Right ventricle myocardium superior (tissue), 1 donor: ENCODE measurements around the gene CAMTA1. TPM values are rescaled to one million over a fixed set of nuclear protein-coding genes. Genes with fewer than 3 reads are reported as not detected.

Source experiments
- ATAC-seq: fragments of 200-7000 bp; cut with Tn5 transposase; one replicate; pipeline ENCODE4 v1.9.1; 2020; ENCODE audit warnings: mild to moderate bottlenecking; ENCODE audit not compliant: poor library complexity
- DNase-seq: peaks from one replicate; pipeline ENCODE4 v3.0.0-alpha.2; 2020
- intact Hi-C: fragments of 100-400 bp; cut with DNase I; formaldehyde crosslinking; loops from one replicate; pipeline ENCODE4 v1.11.2; 2022
- total RNA-seq: library from RNA; stranded (reverse); fragmentation: NEBNext Ultra II Directional; extraction: Animal tissue kit (Norgen Biotek cat#: 25700); gene quantifications from one replicate; pipeline ENCODE4 v1.2.1, GENCODE V29; 2021
- donor health status: DM: no; HTN: yes; CAD: no; lungs with severe emphysema.

Gene CAMTA1
- total RNA-seq, 1 donor from 2014 or later = 153 TPM

- ATAC-seq (peak; percentile 39), DNase-seq (no peak)
- intact Hi-C loops = no loop called here
Measured at GRCh38 chr1:7554385-7555235, 769.4 kb downstream of the CAMTA1 start.

- DNase-seq (no peak), ATAC-seq (no peak)
- intact Hi-C loops = no loop called here
Measured at GRCh38 chr1:7555391-7556185, 770.3 kb downstream of the CAMTA1 start.

- ATAC-seq = no peak
- intact Hi-C loops = no loop called here
- no peak for DNase-seq
Measured at GRCh38 chr1:7557301-7557891, 772.1 kb downstream of the CAMTA1 start.

GRCh38 chr1:7558041-7558461, 772.8 kb downstream of the CAMTA1 start:
- intact Hi-C loops = no loop called here
- no peak for ATAC-seq

DNA sequence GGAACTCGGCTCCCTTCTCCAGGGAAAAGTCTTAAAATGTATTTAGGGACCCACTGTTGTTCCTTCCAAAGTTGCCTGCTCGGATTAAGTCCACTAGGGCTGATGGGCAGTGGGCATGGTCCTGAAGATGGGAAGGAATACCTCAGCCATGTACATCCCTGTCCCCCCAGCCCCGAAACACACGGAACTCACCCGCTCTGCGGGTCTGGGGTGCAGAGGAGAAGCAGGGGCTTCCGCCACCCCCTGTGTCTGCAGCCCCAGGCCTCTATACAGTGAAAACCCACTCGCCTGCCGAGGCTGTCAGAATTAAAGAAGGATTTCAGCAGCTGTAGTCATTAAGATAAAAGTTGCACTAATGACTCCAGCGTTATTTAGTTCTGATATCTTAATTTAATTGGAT, 773.2 kb downstream of the CAMTA1 start:
- ATAC-seq = no peak
- no peak for DNase-seq
- intact Hi-C loops = no loop called here

More at GRCh38 chr1:7558041-7558461, 772.8 kb downstream of the CAMTA1 start:
- peak; percentile 40 for DNase-seq

GRCh38 chr1:7558921-7559869, 773.9 kb downstream of the CAMTA1 start:
- intact Hi-C loops = no loop called here
- DNase-seq (peak; percentile 31), ATAC-seq (no peak)

DNA sequence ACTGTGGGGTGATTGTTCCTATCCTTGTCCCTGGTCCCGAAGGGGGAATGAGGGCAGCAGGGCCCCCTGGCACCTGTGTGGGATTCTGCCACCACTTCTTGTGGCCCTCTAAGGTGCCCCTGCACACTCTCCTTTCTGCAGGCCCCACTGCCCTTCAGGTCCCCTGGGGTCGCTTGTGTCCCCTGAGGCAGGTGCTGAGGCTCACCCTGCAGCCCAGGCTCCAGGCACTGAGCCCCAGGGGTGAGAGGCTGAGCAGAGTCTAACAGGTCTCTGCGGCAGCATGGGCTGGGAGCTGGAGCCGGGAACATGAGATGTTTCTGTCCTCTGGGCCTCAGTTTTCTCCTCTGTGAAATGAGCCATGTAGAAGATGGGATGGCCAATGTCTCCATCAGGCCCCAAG, 774.9 kb downstream of the CAMTA1 start:
- intact Hi-C loops = no loop called here
- DNase-seq = no peak
- ATAC-seq = no peak

DNA sequence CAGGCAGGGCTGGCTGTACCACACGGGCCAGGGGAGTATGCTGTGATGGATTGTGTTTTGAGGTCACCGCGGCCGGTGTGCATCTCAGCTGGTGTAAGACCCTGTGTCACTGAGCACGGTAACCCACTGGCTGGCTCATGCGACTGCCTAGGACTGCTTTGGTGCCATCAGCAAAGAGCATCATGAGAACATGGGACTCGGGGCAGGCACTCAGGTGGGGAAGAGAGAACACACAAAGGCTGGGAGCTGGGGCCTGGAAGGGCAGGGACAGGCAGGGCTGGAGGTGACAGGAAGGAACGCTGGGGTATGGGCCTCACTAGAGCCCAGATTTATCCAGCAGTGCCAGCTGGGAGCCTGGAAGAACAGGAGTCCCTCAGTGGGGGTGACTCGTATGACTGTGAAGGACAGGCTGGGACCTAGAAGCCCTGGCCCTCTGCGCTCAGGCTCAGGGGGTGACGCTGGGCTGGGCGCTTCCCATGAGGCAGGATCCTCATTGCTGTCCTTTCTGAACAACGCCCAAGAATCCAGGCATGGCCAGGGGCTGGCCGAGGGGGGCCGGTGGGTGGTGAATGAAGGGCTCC, 775.4 kb downstream of the CAMTA1 start:
- intact Hi-C loops = no loop called here
- DNase-seq (peak; percentile 15), ATAC-seq (no peak)

- intact Hi-C loops = no loop called here
- DNase-seq (peak; percentile 20), ATAC-seq (no peak)
Measured at GRCh38 chr1:7561331-7561921, 776.2 kb downstream of the CAMTA1 start.

DNA sequence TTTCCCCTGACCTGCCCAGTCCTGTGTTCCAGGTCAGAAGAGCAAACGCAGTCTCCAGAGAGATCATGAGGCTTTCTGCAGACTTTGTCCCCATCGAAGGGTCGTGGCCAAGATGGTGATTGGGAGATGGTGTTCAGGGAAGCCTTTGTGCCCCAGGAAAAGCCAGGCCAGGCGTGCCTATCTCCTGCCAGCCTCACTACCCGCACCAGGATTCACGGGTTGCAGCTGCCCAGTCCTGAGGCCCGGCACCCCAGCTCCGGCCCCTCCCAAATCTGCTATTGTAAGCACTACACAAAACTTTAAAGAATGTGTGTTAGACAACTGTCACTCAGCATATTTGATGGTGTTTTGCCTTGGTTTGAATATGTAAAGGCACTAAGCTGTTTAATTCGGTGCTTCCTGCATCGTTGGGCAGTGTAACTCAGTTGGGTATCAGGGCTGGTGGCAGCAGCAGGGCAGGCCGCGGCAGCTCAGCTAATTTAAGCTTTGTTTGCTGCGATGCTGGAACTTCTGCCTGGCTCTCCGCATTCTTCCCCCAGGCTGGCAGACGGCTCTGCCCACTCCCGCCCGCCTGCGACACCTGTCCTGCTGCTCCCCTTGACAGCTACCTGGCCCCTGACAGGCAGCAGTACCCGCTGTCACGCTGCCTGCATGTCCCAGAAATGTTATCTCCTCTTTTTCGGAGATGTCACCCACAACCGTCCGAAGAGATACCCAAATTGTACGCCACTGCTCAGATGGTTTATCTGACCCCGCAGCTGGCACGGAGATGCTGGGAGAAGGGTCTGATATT, 776.9 kb downstream of the CAMTA1 start:
- ATAC-seq = no peak
- intact Hi-C loops = no loop called here
- DNase-seq = no peak

DNA sequence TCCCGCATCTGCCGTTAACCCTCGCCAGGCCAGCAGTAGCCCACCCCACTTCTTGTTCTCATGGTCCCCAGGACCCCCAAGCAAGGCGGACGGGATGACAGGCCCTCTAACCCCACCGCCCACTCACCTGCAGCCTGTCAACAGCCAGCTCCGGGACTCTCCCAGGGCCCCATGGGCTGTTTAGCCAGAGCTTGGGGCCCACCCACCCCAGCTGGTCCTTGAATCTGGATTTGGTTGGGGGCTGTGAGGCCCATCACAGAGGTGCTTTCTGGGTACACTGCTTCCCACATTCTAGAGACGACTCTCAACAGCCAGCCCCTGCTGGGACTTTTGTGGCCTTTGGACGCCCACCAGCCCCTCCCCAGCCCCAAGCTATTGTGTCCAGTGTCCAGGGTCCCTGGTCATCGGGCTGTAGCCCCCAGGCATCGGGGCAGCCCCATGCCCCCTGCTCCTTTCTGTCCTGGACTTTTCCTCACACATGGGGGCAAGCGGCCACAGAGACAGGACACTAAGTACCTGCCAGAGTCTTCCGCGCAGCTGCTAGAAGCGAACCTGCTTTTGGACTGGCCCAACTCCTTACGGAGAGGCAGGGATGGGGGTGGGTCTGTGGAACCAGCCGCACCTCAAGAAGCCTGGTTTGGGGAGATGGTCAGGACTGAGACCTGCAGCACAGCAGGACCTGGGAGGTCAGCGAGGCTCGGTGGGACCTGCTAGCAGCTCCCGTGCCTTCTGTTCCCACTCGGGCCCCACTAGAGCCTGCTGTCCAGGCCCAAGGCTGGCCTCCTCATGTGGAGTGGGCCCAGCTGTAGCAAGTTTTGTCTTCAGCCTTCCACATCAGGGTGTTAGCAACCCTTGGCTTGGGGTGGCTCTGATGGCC, 777.7 kb downstream of the CAMTA1 start:
- ATAC-seq = no peak
- intact Hi-C loops = no loop called here
- DNase-seq = peak; percentile 34

DNA sequence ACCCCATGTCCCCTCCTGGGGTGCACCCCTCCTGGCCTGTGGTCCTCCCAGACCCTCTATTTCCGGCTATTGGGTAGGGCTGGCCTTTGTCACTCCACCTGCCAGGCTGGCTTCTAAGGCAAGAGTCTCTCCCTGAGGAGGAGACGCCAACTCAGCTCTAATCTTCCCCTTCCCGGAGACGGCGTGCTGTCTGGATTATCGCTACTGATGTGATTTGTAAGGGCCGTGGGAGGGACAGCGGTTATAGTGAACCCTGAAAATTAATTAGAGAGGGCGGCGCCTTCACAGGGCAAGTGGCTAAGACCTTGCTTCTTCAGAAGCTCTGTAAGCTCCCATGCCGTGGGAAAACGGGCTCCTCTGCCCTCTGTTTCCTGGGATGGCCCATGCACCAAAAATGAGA, 778.9 kb downstream of the CAMTA1 start:
- intact Hi-C loops = no loop called here
- DNase-seq = no peak
- ATAC-seq = no peak

GRCh38 chr1:7565099-7565750, 780.0 kb downstream of the CAMTA1 start:
- ATAC-seq = no peak
- DNase-seq = no peak
- intact Hi-C loops = no loop called here

- DNase-seq = no peak
- ATAC-seq = no peak
Measured at GRCh38 chr1:7566417-7567375, 781.4 kb downstream of the CAMTA1 start.

DNA sequence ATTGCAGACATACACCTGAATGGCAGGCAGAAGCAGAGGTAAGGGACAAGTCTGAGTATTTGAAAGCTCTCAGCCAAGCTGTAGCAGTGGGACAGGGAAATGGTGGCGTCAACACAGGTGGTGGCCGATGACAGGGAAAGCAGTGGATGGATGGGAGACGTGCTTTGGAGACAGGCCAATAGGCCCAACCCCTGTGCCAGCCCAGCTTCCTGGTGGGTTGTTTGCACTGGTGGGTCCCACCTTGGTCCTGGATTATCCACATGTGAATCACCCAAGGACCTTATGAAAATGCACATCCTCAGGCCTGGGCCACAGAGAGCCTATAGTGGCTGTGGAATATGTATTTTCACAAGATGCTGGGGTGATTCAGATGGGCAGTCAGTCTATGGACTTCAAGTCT, 782.1 kb downstream of the CAMTA1 start:
- no peak for ATAC-seq
- intact Hi-C loops = no loop called here
- no peak for DNase-seq

More at GRCh38 chr1:7566417-7567375, 781.4 kb downstream of the CAMTA1 start:
- intact Hi-C loops = no loop called here
